Measurements from ENCODE around the gene ALG14.

DNA sequence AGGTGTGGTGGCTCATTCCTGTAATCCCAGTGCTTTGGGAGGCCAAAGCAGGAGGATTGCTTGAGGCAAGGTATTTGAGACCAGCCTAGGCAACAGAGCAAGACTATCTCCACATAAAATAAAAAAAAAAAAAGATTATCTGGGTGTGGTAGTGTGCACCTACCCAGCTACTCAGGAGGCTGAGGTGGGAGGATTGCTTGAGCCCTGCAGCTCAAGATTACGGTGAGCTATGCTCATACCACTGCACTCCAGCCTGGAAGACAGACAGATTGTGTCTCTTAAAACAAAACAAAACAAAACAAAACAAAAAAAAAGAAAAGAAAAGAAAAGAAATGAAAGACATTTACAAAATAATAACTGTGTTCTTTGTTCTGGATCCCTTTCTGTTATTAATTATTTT, 38.3 kb upstream of the ALG14 start:
- TF ChIP-seq, protein P1, sequence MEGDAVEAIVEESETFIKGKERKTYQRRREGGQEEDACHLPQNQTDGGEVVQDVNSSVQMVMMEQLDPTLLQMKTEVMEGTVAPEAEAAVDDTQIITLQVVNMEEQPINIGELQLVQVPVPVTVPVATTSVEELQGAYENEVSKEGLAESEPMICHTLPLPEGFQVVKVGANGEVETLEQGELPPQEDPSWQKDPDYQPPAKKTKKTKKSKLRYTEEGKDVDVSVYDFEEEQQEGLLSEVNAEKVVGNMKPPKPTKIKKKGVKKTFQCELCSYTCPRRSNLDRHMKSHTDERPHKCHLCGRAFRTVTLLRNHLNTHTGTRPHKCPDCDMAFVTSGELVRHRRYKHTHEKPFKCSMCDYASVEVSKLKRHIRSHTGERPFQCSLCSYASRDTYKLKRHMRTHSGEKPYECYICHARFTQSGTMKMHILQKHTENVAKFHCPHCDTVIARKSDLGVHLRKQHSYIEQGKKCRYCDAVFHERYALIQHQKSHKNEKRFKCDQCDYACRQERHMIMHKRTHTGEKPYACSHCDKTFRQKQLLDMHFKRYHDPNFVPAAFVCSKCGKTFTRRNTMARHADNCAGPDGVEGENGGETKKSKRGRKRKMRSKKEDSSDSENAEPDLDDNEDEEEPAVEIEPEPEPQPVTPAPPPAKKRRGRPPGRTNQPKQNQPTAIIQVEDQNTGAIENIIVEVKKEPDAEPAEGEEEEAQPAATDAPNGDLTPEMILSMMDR (tag by site-specific recombination; IDR thresholded peaks at IDR 0.05) = no peak
- no peak for TF ChIP-seq ZFHX2 (tag by site-specific recombination; conservative IDR thresholded peaks at IDR 0.05)
- TF ChIP-seq ZNF146 (tag by site-specific recombination; IDR thresholded peaks at IDR 0.05) = no peak
- no peak for TF ChIP-seq BCL11A (tag by site-specific recombination; IDR thresholded peaks at IDR 0.05; ENCODE audit: low read depth)

All from HEK293 (cell line).